Activated CD8-positive, alpha-beta memory T cell treated with anti-CD3 and anti-CD28 coated beads, Interleukin-2, amount 50 U/mL, for 4 hours (primary cell): Measurements from ENCODE around the gene NFKB1.

Experiments
- DNase-seq: peaks from one replicate; pipeline ENCODE4 v3.0.0-alpha.2; 2020

The NFKB1 gene

GRCh38 chr4:102501447-102501696 lies 213 bp downstream of the NFKB1 start:
- no peak for DNase-seq

DNA sequence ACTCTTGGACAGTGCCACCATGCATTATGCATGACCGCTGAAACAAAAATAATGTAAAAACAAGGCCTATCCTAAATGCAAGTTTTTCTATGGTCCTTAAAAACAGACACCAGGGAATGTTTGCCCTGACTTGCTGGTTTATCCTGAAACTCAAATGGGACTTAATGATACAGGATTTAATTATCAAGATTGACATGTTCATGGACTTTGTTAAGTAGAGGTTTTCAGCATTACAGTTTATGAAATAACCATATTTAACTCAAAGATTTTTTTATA lies 1.3 kb downstream of the NFKB1 start:
- DNase-seq, result no peak

GRCh38 chr4:102503301-102503746 lies 2.2 kb downstream of the NFKB1 start:
- DNase-seq, result no peak

DNA sequence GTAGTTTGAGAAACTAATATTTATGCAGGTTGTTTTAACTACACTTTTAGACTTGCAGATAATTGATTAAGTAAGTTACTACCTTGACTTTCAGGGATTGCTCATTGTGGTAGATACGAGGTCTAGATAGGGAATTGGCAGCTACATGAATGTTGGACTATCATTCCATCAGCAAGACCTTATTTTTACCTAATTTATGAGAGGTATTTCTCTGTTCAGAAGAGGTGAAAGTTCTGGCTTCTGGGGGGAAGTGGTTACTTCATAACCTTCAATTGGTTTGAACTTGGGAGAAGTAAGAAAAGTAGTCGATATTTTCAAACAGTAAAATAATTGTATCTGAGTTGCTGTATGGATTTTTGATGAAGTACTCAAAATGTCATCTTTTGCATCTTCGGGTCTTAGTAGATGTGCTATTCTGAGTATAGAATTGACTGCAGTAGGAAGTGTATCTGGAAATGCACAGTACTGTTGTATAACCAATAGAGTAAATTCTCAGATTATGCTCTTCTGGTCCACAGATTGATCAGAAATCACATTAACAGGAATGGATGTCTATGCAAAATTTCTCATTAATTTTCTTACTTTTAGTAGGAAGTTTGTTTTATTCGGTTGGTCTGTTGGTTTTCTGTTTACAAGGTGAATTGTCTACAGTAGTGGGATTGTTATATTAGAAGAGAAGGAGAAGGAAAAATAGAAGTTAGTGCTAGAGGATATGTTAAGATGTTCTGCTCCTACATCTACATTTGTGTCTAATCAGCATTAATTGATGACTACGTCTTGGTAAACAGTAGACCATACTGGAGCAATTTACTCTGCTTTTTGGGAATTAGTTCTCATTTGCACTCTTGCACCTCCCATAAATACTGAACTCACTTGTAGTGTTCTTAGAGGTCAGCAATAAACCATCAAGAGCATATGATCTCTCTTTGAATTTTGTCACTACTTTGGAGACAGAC lies 3.0 kb downstream of the NFKB1 start:
- DNase-seq, result no peak

- DNase-seq, result no peak
Measured at GRCh38 chr4:102504941-102505340, 3.8 kb downstream of the NFKB1 start.

DNA sequence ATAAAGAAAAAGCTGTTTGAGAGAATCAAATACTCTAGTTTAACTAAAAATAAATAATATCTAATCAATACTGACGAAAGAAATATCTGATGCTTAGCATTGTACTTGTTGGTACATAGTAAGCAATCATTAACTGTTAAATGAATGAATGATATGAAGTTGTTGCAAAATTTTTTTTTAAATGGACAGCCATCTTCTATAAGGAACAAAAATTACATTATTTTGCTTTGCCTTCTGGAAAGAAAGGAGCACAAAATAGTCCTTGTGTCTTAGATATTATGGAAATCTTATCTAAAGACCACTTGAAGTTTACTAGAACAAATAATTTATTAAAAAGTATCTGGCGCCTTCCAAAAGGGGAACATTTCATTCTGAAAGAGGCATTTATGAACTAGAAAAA lies 4.5 kb downstream of the NFKB1 start:
- no peak for DNase-seq

DNA sequence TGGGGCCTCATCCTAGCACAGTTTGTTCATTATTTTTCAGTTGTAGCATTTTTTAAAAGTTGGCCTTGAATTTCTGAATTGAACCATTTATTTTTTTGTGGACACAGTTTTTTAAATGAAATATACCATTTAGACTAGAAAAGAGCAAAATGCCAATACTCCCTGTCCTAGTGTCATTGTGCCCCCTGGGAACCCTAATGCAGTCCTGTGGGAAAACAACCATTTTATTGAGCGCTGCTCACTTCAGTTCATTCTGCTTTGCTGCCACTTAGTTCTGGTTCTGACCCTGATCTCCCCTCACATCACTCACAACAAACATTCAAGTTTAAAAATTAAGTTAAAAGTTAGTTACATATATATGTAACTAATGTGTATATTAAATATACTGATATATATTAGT lies 5.4 kb downstream of the NFKB1 start:
- no peak for DNase-seq

DNA sequence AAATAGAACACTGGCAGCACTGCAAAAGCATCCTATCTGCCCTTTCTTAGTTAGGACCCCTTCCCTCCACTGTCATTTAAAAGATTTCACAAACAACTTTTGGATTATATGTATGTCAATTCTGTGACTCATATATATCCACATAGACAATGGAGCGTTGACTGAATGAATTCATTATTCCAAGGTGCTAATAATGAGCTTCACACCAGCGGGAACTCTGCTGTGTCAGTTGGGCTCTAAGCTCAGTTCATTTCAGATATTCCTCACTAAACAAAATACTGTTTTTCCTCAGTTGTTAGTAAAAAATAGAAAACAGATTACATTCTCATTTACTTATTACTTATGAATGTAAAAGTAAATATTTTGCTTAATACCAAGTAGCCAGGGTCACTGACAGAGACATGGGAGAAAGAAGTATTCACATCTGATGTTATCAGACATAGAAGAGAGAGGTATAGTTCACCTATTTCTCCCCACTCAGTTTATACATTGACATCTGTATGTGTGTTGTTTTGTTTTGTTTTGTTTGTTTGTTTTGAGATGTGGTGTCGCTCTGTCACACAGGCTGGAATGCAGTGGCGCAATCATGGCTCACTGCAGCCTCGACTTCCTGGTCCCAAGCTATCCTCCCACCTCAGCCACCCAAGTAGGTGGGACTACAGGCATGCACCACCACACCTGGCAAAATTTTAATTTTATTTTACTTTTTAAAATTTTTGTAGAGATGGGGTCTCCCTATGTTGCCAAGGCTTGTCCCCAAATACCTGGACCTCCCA lies 10.9 kb downstream of the NFKB1 start:
- DNase-seq, result no peak

DNA sequence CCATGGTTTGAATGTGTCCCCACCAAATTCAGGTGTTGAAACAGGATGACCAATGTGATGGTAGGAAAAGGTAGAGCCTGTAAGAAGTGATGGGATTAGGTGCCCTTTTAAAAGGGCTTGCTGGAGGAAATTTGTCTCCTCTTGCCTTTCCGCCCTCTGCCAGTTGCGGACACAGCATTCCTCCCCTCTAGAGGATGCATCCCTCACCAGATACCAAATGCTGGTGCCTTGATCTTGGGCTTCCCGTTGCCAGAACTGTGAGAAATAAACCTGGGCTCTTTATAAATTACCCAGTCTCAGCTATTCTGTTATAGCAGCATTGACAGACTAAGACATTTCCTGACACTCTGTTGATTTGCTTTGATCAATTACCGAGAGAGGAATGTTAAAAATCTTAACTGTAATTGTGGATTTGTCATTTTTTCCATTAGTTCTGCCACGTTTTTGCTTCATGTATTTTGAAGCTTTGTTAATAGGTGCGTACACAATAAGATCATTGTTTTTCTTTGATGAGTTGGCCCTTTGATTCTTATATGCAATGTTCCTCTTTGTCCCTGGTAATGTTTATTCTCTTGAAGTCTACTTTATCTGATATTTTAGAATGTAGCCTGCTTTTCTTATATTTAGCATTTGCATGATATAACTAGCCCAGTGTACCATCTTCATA lies 13.3 kb downstream of the NFKB1 start:
- no peak for DNase-seq

DNA sequence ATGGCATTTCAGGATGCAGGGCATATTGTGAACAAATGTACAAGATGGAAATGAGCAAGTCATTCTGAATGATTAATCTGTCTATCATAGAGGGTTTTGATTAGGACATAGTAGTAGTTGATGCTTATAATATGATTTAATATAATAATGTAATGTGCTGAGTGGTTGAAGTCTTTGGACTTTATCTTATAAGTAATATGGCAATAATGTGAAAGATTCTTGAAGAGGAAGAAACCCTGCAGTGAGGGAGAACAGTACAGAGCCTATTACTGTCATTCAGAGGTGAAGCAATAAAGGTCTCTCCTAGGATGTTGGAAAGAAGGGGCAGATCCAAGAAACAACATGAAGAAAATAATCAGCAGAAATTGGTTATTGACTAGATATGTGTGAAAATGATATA lies 16.6 kb downstream of the NFKB1 start:
- no peak for DNase-seq

DNA sequence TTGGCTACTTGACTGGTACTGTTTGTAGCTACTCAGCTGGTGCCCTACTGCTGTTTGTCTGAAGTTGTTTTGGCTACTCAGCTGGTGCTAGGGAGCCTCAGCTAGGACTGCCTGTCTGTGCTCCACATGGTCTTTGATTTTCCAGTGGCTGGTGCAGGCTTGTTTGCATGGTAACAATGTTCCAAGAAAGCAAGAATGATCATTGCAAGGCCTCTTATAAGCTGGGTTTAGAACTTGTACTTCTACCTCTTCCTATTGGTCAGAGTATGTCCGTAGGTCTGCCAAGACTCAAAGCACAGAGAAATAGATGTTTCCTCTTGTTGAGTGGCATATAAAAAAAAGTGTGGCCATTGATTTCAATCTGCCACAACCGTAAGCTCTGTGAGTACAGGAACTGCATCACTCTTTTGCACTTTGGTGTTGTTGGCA lies 17.6 kb downstream of the NFKB1 start:
- no peak for DNase-seq

DNA sequence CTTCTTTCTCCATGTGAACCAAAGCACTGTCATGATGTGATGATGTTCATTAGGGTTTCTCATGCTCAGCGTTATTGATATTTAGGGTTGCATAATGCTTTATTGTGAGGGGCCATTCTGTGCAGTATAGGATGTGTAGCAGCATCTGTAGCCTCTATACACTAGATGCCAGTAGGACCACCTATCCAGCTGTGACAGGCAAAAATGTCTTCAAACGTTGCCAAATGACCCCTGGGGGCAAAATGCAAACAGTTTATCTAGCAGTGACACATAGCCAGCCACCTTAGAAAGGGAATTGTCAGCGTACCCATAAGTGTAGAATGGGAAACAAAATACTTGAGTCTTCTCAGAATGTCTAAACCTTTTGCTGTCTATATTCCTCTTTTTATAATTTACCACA lies 18.8 kb downstream of the NFKB1 start:
- no peak for DNase-seq

- no peak for DNase-seq
Measured at GRCh38 chr4:102521570-102521969, 20.4 kb downstream of the NFKB1 start.

- no peak for DNase-seq
Measured at GRCh38 chr4:102522031-102522440, 20.9 kb downstream of the NFKB1 start.

- no peak for DNase-seq
Measured at GRCh38 chr4:102524691-102525090, 23.5 kb downstream of the NFKB1 start.

DNA sequence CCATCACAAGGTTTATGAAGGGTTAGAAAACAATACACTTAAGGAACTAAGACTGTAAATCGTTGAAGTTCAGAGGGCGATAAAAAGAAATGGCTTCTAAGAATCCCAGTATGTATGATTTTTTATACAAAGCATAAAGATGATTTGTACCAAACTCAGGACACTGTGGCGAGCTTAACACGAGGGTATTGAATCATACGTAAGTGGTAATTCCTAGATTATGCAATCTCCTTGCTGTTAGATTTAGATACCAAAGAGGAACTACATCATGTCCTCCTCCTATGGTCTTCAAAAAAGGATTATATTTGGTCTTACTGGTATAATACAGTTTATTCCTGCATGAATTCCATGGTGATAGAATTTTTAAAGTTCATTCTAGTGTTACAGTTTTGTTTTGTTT lies 23.9 kb downstream of the NFKB1 start:
- no peak for DNase-seq

- DNase-seq, result no peak
Measured at GRCh38 chr4:102525504-102525903, 24.3 kb downstream of the NFKB1 start.

GRCh38 chr4:102526532-102526931 lies 25.4 kb downstream of the NFKB1 start:
- no peak for DNase-seq

- no peak for DNase-seq
Measured at GRCh38 chr4:102527695-102528283, 26.6 kb downstream of the NFKB1 start.

GRCh38 chr4:102529977-102530376 lies 28.8 kb downstream of the NFKB1 start:
- no peak for DNase-seq

DNA sequence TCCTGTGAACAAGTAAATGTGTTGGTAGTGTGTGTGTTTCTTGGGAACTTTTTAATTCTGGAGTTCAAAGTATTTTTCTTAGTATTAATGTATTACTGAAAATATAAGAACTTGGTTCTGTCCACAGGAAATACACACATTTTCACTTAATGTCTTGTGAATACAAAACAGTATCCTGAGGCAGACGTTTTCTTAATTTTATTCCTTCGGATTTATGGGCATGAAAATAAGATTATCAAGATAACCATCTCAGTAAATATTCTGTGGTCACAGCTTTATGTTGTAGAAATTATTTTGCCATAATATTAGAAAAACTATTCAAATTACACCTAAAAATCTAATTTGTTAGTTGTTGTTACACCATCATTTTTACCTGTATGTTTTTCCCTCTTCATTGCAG lies 29.8 kb downstream of the NFKB1 start:
- no peak for DNase-seq

DNA sequence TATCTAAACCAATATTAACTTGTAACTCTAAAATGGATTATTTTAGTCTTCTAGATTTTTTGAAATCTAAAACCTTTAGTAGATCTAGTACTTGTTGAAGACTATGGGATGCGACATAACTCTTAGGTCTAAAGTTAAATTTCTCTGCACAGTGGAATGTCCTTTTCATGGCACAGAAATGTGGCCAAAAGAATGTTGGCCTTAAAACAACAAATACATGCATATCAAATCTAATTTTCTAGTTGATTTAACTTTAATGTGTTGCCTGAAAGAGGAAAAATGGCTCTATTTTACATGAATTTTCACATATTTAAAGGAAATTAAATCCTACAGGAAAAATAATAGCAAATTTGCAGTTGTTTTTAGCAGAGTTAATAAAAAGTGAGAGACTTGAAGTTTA lies 30.3 kb downstream of the NFKB1 start:
- DNase-seq, result no peak

GRCh38 chr4:102533348-102533747 lies 32.2 kb downstream of the NFKB1 start:
- DNase-seq, result no peak

DNA sequence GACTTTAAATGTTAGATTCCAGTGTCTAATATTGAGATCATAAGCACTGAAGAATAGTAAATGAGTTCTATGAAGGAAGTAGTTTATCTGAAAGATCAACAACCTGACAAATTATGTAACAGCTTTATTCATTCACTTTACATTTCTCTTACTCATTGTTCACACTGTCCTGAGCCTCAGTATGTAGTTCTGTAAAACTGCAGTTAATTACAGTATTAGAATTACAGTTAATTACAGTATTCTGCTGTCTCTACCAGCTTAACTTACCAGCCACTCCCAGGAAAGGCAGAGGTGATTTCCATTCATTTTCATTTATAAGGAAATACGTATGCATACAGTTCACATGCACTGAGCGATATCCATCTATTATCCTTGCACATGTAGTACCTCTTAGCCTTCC lies 32.7 kb downstream of the NFKB1 start:
- DNase-seq, result no peak
